GM21619 (cell line): ENCODE results near the gene CSRNP3.

ENCODE experiments used
- ATAC-seq: cut with Tn5 transposase; IDR thresholded peaks from one replicate; pipeline ENCODE4 v1.9.1; 2021; ENCODE audit not compliant: unreplicated experiment

The CSRNP3 gene

GRCh38 chr2:165471349-165471950, 2.0 kb downstream of the CSRNP3 start:
- no peak for ATAC-seq

- no peak for ATAC-seq
Observed at GRCh38 chr2:165472922-165473321, 3.4 kb downstream of the CSRNP3 start.

- no peak for ATAC-seq
Observed at GRCh38 chr2:165474619-165475276, 5.2 kb downstream of the CSRNP3 start.

- no peak for ATAC-seq
Observed at GRCh38 chr2:165475277-165476004, 5.9 kb downstream of the CSRNP3 start.

- ATAC-seq: no peak
Observed at GRCh38 chr2:165479856-165480255, 10.4 kb downstream of the CSRNP3 start.

- no peak for ATAC-seq
Observed at GRCh38 chr2:165494573-165494972, 25.1 kb downstream of the CSRNP3 start.

GRCh38 chr2:165497659-165498317, 28.3 kb downstream of the CSRNP3 start:
- no peak for ATAC-seq

- no peak for ATAC-seq
Observed at GRCh38 chr2:165499131-165499530, 29.6 kb downstream of the CSRNP3 start.

GRCh38 chr2:165500001-165500400, 30.5 kb downstream of the CSRNP3 start:
- ATAC-seq: no peak

- no peak for ATAC-seq
Observed at GRCh38 chr2:165500816-165501215, 31.3 kb downstream of the CSRNP3 start.

- no peak for ATAC-seq
Observed at GRCh38 chr2:165505514-165505913, 36.0 kb downstream of the CSRNP3 start.

GRCh38 chr2:165508927-165509326, 39.4 kb downstream of the CSRNP3 start:
- no peak for ATAC-seq

- no peak for ATAC-seq
Observed at GRCh38 chr2:165513479-165513878, 44.0 kb downstream of the CSRNP3 start.

GRCh38 chr2:165518611-165519010, 49.1 kb downstream of the CSRNP3 start:
- ATAC-seq: no peak

- ATAC-seq: no peak
Observed at GRCh38 chr2:165522719-165523118, 53.2 kb downstream of the CSRNP3 start.

- no peak for ATAC-seq
Observed at GRCh38 chr2:165524720-165525119, 55.2 kb downstream of the CSRNP3 start.

GRCh38 chr2:165528691-165529090, 59.2 kb downstream of the CSRNP3 start:
- no peak for ATAC-seq

- peak; percentile 60 for ATAC-seq
Observed at GRCh38 chr2:165529130-165529529, 59.6 kb downstream of the CSRNP3 start.

GRCh38 chr2:165533331-165533730, 63.8 kb downstream of the CSRNP3 start:
- no peak for ATAC-seq

- no peak for ATAC-seq
Observed at GRCh38 chr2:165535471-165535870, 66.0 kb downstream of the CSRNP3 start.

GRCh38 chr2:165536851-165537499, 67.5 kb downstream of the CSRNP3 start:
- no peak for ATAC-seq
